Measurements from ENCODE around the gene USP17L18.
"Not testable (repeated sequence)": the region's sequence is repeated elsewhere in the genome, so short reads cannot be mapped to it uniquely, and the experiment has no call there.

USP17L18 gene, protein sequence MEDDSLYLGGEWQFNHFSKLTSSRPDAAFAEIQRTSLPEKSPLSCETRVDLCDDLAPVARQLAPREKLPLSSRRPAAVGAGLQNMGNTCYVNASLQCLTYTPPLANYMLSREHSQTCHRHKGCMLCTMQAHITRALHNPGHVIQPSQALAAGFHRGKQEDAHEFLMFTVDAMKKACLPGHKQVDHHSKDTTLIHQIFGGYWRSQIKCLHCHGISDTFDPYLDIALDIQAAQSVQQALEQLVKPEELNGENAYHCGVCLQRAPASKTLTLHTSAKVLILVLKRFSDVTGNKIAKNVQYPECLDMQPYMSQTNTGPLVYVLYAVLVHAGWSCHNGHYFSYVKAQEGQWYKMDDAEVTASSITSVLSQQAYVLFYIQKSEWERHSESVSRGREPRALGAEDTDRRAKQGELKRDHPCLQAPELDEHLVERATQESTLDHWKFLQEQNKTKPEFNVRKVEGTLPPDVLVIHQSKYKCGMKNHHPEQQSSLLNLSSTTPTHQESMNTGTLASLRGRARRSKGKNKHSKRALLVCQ

GRCh38 chr4:9247953-9248680 is at the start of gene USP17L18:
Gene USP17L18 (plus strand): TSS chr4:9248630. CDS start chr4:9248630, 0 bp downstream.
- not testable (repeated sequence) for DNase-seq (ENCODE audit: low read depth); H3K4me3 ChIP-seq (ENCODE audit: low read depth, low read length)

GRCh38 chr4:9210357-9210756 is 38.1 kb upstream of the USP17L18 start, which contains the start of gene USP17L10:
Gene USP17L10 (plus strand): TSS chr4:9210657. CDS start chr4:9210657, 0 bp downstream.
- not testable (repeated sequence) for H3K4me3 ChIP-seq (ENCODE audit: low read depth, low read length); DNase-seq (ENCODE audit: low read depth)

DNA sequence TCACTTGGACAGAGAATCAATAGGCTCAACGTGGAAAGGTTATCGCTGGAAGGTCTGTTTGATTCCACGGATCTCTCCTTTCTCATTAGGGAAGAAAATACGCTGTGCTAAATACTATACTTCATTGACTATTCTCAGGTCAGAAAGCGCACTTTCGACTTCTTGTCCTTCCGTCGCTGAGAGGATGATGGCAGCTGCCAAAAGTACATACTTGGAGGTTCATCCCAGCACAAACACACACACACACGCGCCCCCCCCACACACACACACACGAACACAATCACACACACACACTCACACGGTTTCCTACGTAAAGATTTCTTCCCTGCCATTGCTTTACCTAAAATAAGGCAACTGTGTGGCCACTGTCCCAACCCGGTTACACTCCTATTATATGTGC is 33.7 kb upstream of the USP17L18 start:
- not testable (repeated sequence) for DNase-seq (ENCODE audit: low read depth); H3K4me3 ChIP-seq (ENCODE audit: low read depth, low read length)

DNA sequence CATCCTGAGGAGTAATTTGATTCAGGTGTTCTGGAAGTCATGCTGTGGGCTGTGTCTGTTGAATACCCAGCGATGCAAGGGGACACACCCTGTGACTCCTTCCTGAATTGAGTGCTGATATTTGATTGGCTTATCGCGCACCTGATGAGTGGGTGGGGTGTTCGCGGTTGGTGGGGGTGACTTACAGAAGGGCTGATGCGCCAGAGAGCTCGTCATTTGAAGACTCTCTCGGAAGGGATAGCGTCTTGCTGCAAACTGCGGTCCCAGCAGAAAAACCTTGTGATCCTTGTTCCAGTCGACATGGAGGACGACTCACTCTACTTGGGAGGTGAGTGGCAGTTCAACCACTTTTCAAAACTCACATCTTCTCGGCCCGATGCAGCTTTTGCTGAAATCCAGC is 33.3 kb upstream of the USP17L18 start, which contains the start of gene USP17L11:
Gene USP17L11, plus strand, starts transcription at position 301 of the 400 bp plus-strand sequence. Its CDS starts 0 bp downstream, at position 301.
- not testable (repeated sequence) for DNase-seq (ENCODE audit: low read depth)

GRCh38 chr4:9219852-9220251 is 28.6 kb upstream of the USP17L18 start, which contains the start of gene USP17L12:
Gene USP17L12 (plus strand): TSS chr4:9220152. CDS start chr4:9220152, 0 bp downstream.
- H3K4me3 ChIP-seq (ENCODE audit: low read depth, low read length); DNase-seq (ENCODE audit: low read depth): not testable (repeated sequence)

More for the DNA sequence above, 33.3 kb upstream of the USP17L18 start, which contains the start of gene USP17L11:
- not testable (repeated sequence) for H3K4me3 ChIP-seq (ENCODE audit: low read depth, low read length)

DNA sequence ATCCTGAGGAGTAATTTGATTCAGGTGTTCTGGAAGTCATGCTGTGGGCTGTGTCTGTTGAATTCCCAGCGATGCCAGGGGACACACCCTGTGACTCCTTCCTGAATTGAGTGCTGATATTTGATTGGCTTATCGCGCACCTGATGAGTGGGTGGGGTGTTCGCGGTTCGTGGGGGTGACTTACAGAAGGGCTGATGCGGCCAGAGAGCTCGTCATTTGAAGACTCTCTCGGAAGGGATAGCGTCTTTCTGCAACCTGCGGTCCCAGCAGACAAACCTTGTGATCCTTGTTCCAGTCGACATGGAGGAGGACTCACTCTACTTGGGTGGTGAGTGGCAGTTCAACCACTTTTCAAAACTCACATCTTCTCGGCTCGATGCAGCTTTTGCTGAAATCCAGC is 23.8 kb upstream of the USP17L18 start, which contains the start of gene USP17L13:
Gene USP17L13, plus strand, starts transcription at position 301 of the 400 bp plus-strand sequence. Its CDS starts 0 bp downstream, at position 301.
- DNase-seq (ENCODE audit: low read depth); H3K4me3 ChIP-seq (ENCODE audit: low read depth, low read length): not testable (repeated sequence)

GRCh38 chr4:9230249-9230648 is 18.2 kb upstream of the USP17L18 start:
- not testable (repeated sequence) for H3K4me3 ChIP-seq (ENCODE audit: low read depth, low read length); DNase-seq (ENCODE audit: low read depth)

- H3K4me3 ChIP-seq (ENCODE audit: low read depth, low read length); DNase-seq (ENCODE audit: low read depth): not testable (repeated sequence)
Measured at GRCh38 chr4:9234085-9234484, 14.3 kb upstream of the USP17L18 start, which contains the start of gene USP17L15. Gene USP17L15 (plus strand): TSS chr4:9234385. CDS start chr4:9234385, 0 bp downstream.

DNA sequence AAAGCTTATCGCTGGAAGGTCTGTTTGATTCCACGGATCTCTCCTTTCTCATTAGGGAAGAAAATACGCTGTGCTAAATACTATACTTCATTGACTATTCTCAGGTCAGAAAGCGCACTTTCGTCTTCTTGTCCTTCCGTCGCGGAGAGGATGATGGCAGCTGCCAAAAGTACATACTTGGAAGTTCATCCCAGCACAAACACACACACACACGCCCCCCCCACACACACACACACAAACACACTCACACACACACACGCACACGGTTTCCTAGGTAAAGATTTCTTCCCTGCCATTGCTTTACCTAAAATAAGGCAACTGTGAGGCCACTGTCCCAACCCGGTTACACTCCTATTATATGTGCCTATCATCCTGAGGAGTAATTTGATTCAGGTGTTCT is 10.0 kb upstream of the USP17L18 start:
- DNase-seq (ENCODE audit: low read depth); H3K4me3 ChIP-seq (ENCODE audit: low read depth, low read length): not testable (repeated sequence)

DNA sequence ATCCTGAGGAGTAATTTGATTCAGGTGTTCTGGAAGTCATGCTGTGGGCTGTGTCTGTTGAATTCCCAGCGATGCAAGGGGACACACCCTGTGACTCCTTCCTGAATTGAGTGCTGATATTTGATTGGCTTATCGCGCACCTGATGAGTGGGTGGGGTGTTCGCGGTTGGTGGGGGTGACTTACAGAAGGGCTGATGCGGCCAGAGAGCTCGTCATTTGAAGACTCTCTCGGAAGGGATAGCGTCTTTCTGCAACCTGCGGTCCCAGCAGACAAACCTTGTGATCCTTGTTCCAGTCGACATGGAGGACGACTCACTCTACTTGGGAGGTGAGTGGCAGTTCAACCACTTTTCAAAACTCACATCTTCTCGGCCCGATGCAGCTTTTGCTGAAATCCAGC is 4.9 kb upstream of the USP17L18 start, which contains the start of gene USP17L17:
Gene USP17L17, plus strand, starts transcription at position 301 of the 400 bp plus-strand sequence. Its CDS starts 0 bp downstream, at position 301.
- H3K4me3 ChIP-seq (ENCODE audit: low read depth, low read length); DNase-seq (ENCODE audit: low read depth): not testable (repeated sequence)

GRCh38 chr4:9253078-9253477 is 4.6 kb downstream of the USP17L18 start, which contains the start of gene USP17L19:
Gene USP17L19 (plus strand): TSS chr4:9253378. CDS start chr4:9253378, 0 bp downstream.
- not testable (repeated sequence) for H3K4me3 ChIP-seq (ENCODE audit: low read depth, low read length); DNase-seq (ENCODE audit: low read depth)

GRCh38 chr4:9257824-9258223 is 9.4 kb downstream of the USP17L18 start, which contains the start of gene USP17L20:
Gene USP17L20 (plus strand): TSS chr4:9258124. CDS start chr4:9258124, 0 bp downstream.
- H3K4me3 ChIP-seq (ENCODE audit: low read depth, low read length); DNase-seq (ENCODE audit: low read depth): not testable (repeated sequence)

DNA sequence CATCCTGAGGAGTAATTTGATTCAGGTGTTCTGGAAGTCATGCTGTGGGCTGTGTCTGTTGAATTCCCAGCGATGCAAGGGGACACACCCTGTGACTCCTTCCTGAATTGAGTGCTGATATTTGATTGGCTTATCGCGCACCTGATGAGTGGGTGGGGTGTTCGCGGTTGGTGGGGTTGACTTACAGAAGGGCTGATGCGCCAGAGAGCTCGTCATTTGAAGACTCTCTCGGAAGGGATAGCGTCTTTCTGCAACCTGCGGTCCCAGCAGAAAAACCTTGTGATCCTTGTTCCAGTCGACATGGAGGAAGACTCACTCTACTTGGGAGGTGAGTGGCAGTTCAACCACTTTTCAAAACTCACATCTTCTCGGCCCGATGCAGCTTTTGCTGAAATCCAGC is 14.1 kb downstream of the USP17L18 start, which contains the start of gene USP17L21:
Gene USP17L21, plus strand, starts transcription at position 301 of the 400 bp plus-strand sequence. Its CDS starts 0 bp downstream, at position 301.
- not testable (repeated sequence) for DNase-seq (ENCODE audit: low read depth); H3K4me3 ChIP-seq (ENCODE audit: low read depth, low read length)

DNA sequence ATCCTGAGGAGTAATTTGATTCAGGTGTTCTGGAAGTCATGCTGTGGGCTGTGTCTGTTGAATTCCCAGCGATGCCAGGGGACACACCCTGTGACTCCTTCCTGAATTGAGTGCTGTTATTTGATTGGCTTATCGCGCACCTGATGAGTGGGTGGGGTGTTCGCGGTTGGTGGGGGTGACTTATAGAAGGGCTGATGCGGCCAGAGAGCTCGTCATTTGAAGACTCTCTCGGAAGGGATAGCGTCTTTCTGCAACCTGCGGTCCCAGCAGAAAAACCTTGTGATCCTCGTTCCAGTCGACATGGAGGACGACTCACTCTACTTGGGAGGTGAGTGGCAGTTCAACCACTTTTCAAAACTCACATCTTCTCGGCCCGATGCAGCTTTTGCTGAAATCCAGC is 18.9 kb downstream of the USP17L18 start, which contains the start of gene USP17L22:
Gene USP17L22, plus strand, starts transcription at position 301 of the 400 bp plus-strand sequence. Its CDS starts 0 bp downstream, at position 301.
- DNase-seq (ENCODE audit: low read depth); H3K4me3 ChIP-seq (ENCODE audit: low read depth, low read length): not testable (repeated sequence)

DNA sequence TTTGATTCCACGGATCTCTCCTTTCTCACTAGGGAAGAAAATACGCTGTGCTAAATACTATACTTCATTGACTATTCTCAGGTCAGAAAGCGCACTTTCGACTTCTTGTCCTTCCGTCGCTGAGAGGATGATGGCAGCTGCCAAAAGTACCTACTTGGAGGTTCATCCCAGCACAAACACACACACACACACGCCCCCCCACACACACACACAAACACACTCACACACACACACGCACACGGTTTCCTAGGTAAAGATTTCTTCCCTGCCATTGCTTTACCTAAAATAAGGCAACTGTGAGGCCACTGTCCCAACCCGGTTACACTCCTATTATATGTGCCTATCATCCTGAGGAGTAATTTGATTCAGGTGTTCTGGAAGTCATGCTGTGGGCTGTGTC is 23.3 kb downstream of the USP17L18 start:
- DNase-seq (ENCODE audit: low read depth); H3K4me3 ChIP-seq (ENCODE audit: low read depth, low read length): not testable (repeated sequence)

Measured in skeletal muscle cell (primary cell).